Osteocyte (in vitro differentiated cells): Measurements from ENCODE around the gene ZNF563. TPM values are rescaled to one million over a fixed set of nuclear protein-coding genes. Genes with fewer than 3 reads are reported as not detected.

Experiments used
- DNase-seq: peaks from one replicate; pipeline ENCODE4 v3.0.0; 2021; ENCODE audit warnings: mixed read lengths; ENCODE audit not compliant: unreplicated experiment; ENCODE audit errors: extremely low spot score
- H3K27ac Mint-ChIP-seq: one replicate; pipeline ENCODE4 v1.8.0; 2021; ENCODE audit warnings: mild to moderate bottlenecking, mixed read lengths; ENCODE audit not compliant: unreplicated experiment
- H3K27me3 Mint-ChIP-seq: one replicate; pipeline ENCODE4 v1.8.0; 2021; ENCODE audit warnings: mixed read lengths; ENCODE audit not compliant: unreplicated experiment
- H3K36me3 Mint-ChIP-seq: one replicate; pipeline ENCODE4 v1.8.0; 2021; ENCODE audit warnings: mixed read lengths; ENCODE audit not compliant: unreplicated experiment
- H3K4me1 Mint-ChIP-seq: one replicate; pipeline ENCODE4 v1.8.0; 2021; ENCODE audit warnings: mixed read lengths; ENCODE audit not compliant: unreplicated experiment
- H3K4me3 Mint-ChIP-seq: one replicate; pipeline ENCODE4 v1.8.0; 2021; ENCODE audit warnings: mild to moderate bottlenecking, moderate library complexity, mixed read lengths; ENCODE audit not compliant: unreplicated experiment
- H3K9me3 Mint-ChIP-seq: one replicate; pipeline ENCODE4 v1.8.0; 2021; ENCODE audit warnings: mixed read lengths; ENCODE audit not compliant: unreplicated experiment
- CTCF ChIP-seq: fragments of 200-600 bp; sonication (generic); IDR thresholded peaks from 2 replicates; pipeline ENCODE4 v1.5.0; 2021; ENCODE audit warnings: antibody characterized with exemption, mild to moderate bottlenecking, moderate library complexity
- total RNA-seq: library from RNA; stranded (reverse); gene quantifications from 2 replicates; pipeline ENCODE4 v1.2.1, GENCODE V29; 2021

ZNF563 gene
- total RNA-seq, 1 donor from 2014 or later, result 1.4 TPM

- H3K27me3 Mint-ChIP-seq, result no peaks in the 10 kb centered on the region
- H3K27ac Mint-ChIP-seq, result no peak overlapping the region
- DNase-seq, result no peak
- H3K4me3 Mint-ChIP-seq, result no peak overlapping the region
- H3K9me3 Mint-ChIP-seq, result peaks cover 55% of the 10 kb centered on the region
- peaks cover 67% of the 10 kb centered on the region for H3K36me3 Mint-ChIP-seq
- no peaks in the 10 kb centered on the region for H3K4me1 Mint-ChIP-seq
- no peak for TF ChIP-seq CTCF
Observed at GRCh38 chr19:12350185-12350889, 16.9 kb upstream of the ZNF563 start.

- no peak for TF ChIP-seq CTCF
- DNase-seq, result no peak
- H3K4me3 Mint-ChIP-seq, result no peak overlapping the region
- no peak overlapping the region for H3K27ac Mint-ChIP-seq
- no peaks in the 10 kb centered on the region for H3K27me3 Mint-ChIP-seq
- H3K4me1 Mint-ChIP-seq, result no peaks in the 10 kb centered on the region
- H3K36me3 Mint-ChIP-seq, result peaks cover 48% of the 10 kb centered on the region
- peaks cover 51% of the 10 kb centered on the region for H3K9me3 Mint-ChIP-seq
Observed at GRCh38 chr19:12346896-12347295, 13.5 kb upstream of the ZNF563 start.

DNA sequence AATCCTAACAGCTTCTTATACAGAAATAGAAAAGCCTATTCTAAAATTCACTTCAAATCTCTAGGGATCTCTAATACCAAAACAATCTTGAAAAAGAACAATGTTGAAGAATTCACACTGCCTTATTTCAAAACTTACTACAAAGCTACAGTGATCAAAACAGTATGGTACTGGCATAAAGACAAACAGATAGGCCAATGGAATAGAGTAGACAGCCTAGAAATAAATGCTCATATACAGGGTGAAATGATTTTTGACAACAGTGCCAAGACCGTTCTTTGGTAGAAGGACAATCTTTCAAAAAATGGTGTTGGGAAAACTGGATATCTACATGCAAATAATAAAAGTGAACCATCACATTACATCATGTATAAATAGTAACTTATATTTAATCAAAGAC is 11.8 kb upstream of the ZNF563 start:
- H3K27ac Mint-ChIP-seq, result no peak overlapping the region
- no peak for TF ChIP-seq CTCF
- H3K4me3 Mint-ChIP-seq, result no peak overlapping the region
- no peaks in the 10 kb centered on the region for H3K27me3 Mint-ChIP-seq
- peaks cover 31% of the 10 kb centered on the region for H3K36me3 Mint-ChIP-seq
- no peak for DNase-seq
- no peaks in the 10 kb centered on the region for H3K4me1 Mint-ChIP-seq
- peaks cover 49% of the 10 kb centered on the region for H3K9me3 Mint-ChIP-seq

DNA sequence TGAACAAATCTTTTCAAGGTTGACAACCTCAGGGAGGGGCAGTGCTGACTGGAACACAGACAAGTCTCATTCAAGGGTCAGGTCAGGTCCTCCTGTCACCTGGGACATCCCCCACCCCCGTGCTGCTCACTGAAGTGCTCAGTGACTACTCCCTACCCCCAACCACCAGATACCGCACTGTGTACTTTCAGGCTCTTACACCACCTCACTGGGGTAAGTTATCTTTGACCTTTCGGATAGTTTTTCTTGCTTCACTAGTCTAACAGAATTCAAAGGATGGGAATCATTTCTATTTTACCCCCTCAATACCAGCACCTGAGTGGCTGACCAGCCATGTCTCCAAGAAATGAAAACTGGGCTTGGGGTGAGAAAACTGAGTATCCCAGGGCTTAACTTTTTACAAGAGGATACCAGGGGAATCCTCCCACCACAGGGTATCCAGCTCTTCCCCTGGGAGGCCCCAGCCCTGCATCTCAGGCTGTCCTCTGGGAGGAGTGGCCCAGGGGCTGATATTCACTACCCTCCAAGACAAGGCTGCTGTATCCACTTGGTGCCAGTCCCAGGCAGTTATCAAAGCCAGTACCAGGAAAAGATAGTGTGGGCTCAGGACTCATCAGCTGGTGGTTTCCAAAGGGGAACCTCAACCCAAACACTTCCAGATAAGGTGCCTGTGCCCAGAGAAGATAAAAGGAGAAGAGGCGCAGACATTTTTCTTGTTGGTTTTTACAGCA is 2.1 kb downstream of the ZNF563 start:
- H3K4me3 Mint-ChIP-seq, result no peak overlapping the region
- no peaks in the 10 kb centered on the region for H3K27me3 Mint-ChIP-seq
- H3K9me3 Mint-ChIP-seq, result peaks cover 14% of the 10 kb centered on the region
- H3K36me3 Mint-ChIP-seq, result peaks cover 5% of the 10 kb centered on the region
- no peak for DNase-seq
- H3K27ac Mint-ChIP-seq, result no peak overlapping the region
- no peak for TF ChIP-seq CTCF
- peaks cover 18% of the 10 kb centered on the region for H3K4me1 Mint-ChIP-seq

GRCh38 chr19:12330340-12330739 is 3.1 kb downstream of the ZNF563 start:
- Mint-ChIP-seq H3K9me3 (peaks cover 21% of the 10 kb centered on the region), H3K4me3 (no peak overlapping the region), H3K4me1 (peaks cover 18% of the 10 kb centered on the region), H3K27me3 (no peaks in the 10 kb centered on the region), H3K27ac (no peak overlapping the region), H3K36me3 (peaks cover 8% of the 10 kb centered on the region)
- no peak for DNase-seq
- TF ChIP-seq CTCF, result no peak
